GM12878 (cell line): ENCODE results near the gene RYR2. TPM values are rescaled to one million over a fixed set of nuclear protein-coding genes. Genes with fewer than 3 reads are reported as not detected.

Source experiments
- ATAC-seq: fragments of 200-7000 bp; cut with Tn5 transposase; 3 replicates; pipeline ENCODE4 v1.9.1; 2020; ENCODE audit warnings: mild to moderate bottlenecking, moderate library complexity
- BruUV-seq: library from RNA; stranded (reverse); fragments of 400-500 nt; replicated peaks from 2 replicates; lab custom pipeline; 2021; lab: Mats Ljungman, UMichigan
- CTCF ChIA-PET: fragments of 300-600 bp; sonication (Branson Sonifier 250); formaldehyde crosslinking; extraction: SDS; loops from one replicate; lab custom pipeline; 2021; ENCODE audit warnings: inconsistent platforms; lab: Yijun Ruan, JAX
- POLR2A ChIA-PET: fragments of 350-600 bp; formaldehyde crosslinking; extraction: SDS; loops from one replicate; lab custom pipeline; 2021; ENCODE audit warnings: inconsistent platforms; lab: Charles Lee
- RAD21 ChIA-PET: fragments of 300-600 bp; sonication (Branson Sonifier 250); formaldehyde crosslinking; loops from one replicate; lab custom pipeline; 2023; ENCODE audit warnings: antibody characterized with exemption; ENCODE audit not compliant: unreplicated experiment; lab: Charles Lee
- SMC1A ChIA-PET: fragments of 300-600 bp; sonication (Branson Sonifier 250); formaldehyde crosslinking; loops from one replicate; lab custom pipeline; 2023; ENCODE audit not compliant: unreplicated experiment, uncharacterized antibody; lab: Charles Lee
- DNase-seq: peaks from one replicate; pipeline ENCODE4 v3.0.0-alpha.2; 2011; ENCODE audit warnings: low read depth, low spot score
- FAIRE-seq: peaks from 3 replicates; lab custom pipeline; 2011; peaks lifted over from hg19 to GRCh38; lab: Jason Lieb, UNC
- H2AFZ ChIP-seq: 2 replicates; pipeline ENCODE4 v1.6.0; 2011; ENCODE audit warnings: low read depth, low read length, control low read depth; ENCODE audit not compliant: control insufficient read depth
- H3K27ac ChIP-seq: 2 replicates; pipeline ENCODE4 v1.5.1; 2011; ENCODE audit warnings: control low read depth; ENCODE audit not compliant: control insufficient read depth, insufficient read depth
- H3K27me3 ChIP-seq, 2 experiments: replicated peaks in 1 of 2; 2 replicates each; pipeline versions ENCODE4 v1.6.0 to v1.6.1; 2011; ENCODE audit warnings: low read length in 1 of 2; ENCODE audit not compliant: control insufficient read depth in 2 of 2, insufficient read depth in 2 of 2
- H3K36me3 ChIP-seq, 2 experiments: 2 replicates each; pipeline ENCODE4 v1.5.1; 2011; ENCODE audit warnings: low read length in 1 of 2; ENCODE audit not compliant: control insufficient read depth in 2 of 2, insufficient read depth in 2 of 2
- H3K4me1 ChIP-seq: 2 replicates; pipeline ENCODE4 v1.6.1; 2011; ENCODE audit warnings: mild to moderate bottlenecking, low read length, moderate library complexity, mixed read lengths; ENCODE audit not compliant: control insufficient read depth, insufficient read depth
- H3K4me2 ChIP-seq: 2 replicates; pipeline ENCODE4 v1.6.0; 2011; ENCODE audit warnings: control low read depth; ENCODE audit not compliant: control insufficient read depth, insufficient read depth
- H3K4me3 ChIP-seq: fragments of 200-600 bp; sonication (generic); 2 replicates; pipeline ENCODE4 v1.5.1; 2016
- H3K79me2 ChIP-seq: 2 replicates; pipeline ENCODE4 v1.6.0; 2011; ENCODE audit warnings: low read length; ENCODE audit not compliant: control insufficient read depth, insufficient read depth
- H3K9ac ChIP-seq: 2 replicates; pipeline ENCODE4 v1.8.0; 2011; ENCODE audit warnings: low read length, control low read depth, mixed read lengths; ENCODE audit not compliant: control insufficient read depth, insufficient read depth
- H3K9me3 ChIP-seq: replicated peaks from 3 replicates; pipeline ENCODE4 v1.5.1; 2011; ENCODE audit warnings: mild to moderate bottlenecking, low read length; ENCODE audit not compliant: control insufficient read depth, insufficient read depth
- H4K20me1 ChIP-seq: 2 replicates; pipeline ENCODE4 v1.6.0; 2011; ENCODE audit not compliant: control insufficient read depth, insufficient read depth
- CBFB ChIP-seq: IDR thresholded peaks from 2 replicates; pipeline ENCODE4 v1.6.1; 2016; ENCODE audit warnings: antibody characterized with exemption, low read depth
- CEBPZ ChIP-seq: fragments of 150-350 bp; IDR thresholded peaks from 2 replicates; pipeline ENCODE4 v1.6.1; 2016; ENCODE audit warnings: low read depth, low read length
- ESRRA ChIP-seq: IDR thresholded peaks from 2 replicates; pipeline ENCODE4 v1.6.1; 2012; ENCODE audit warnings: mild to moderate bottlenecking, low read length, improper control_type of control experiment
- GATAD2B ChIP-seq: fragments of 450-650 bp; conservative IDR thresholded peaks from 2 replicates; pipeline ENCODE4 v1.6.1; 2017; ENCODE audit warnings: low read depth, mild to moderate bottlenecking, moderate library complexity
- IRF3 ChIP-seq: fragments of 450-650 bp; IDR thresholded peaks from 2 replicates; pipeline ENCODE4 v1.6.1; 2014; ENCODE audit warnings: mild to moderate bottlenecking
- MAX ChIP-seq: IDR thresholded peaks from 2 replicates; pipeline ENCODE4 v1.6.1; 2012; ENCODE audit warnings: low read depth, low read length, improper control_type of control experiment
- NFXL1 ChIP-seq: fragments of 450-650 bp; IDR thresholded peaks from 2 replicates; pipeline ENCODE4 v1.6.1; 2017; ENCODE audit warnings: antibody characterized with exemption, mild to moderate bottlenecking, borderline replicate concordance
- NR2C2 ChIP-seq: IDR thresholded peaks from 2 replicates; pipeline ENCODE4 v1.6.1; 2011; ENCODE audit warnings: borderline replicate concordance, low read depth; ENCODE audit not compliant: control insufficient read depth, insufficient read length
- PBX3 ChIP-seq: IDR thresholded peaks from 2 replicates; pipeline ENCODE4 v1.6.1; 2011; ENCODE audit warnings: mild to moderate bottlenecking, low read depth, low read length, moderate library complexity; ENCODE audit not compliant: insufficient replicate concordance
- RAD21 ChIP-seq: IDR thresholded peaks from 2 replicates; pipeline ENCODE4 v1.6.1; 2011; ENCODE audit warnings: mild to moderate bottlenecking, low read depth, low read length, moderate library complexity; ENCODE audit not compliant: insufficient read depth
- RB1 ChIP-seq: fragments of 450-650 bp; formaldehyde crosslinking; IDR thresholded peaks from 2 replicates; pipeline ENCODE4 v1.6.1; 2017; ENCODE audit warnings: mild to moderate bottlenecking, borderline replicate concordance
- SREBF2 ChIP-seq: IDR thresholded peaks from 2 replicates; pipeline ENCODE4 v1.6.1; 2012; ENCODE audit warnings: mild to moderate bottlenecking, low read length
- ZBTB4 ChIP-seq: fragments of 450-650 bp; formaldehyde crosslinking; IDR thresholded peaks from 2 replicates; pipeline ENCODE4 v1.4.0; 2022; ENCODE audit warnings: mild to moderate bottlenecking, moderate library complexity
- WGBS: methylation state at CpG from one replicate; pipeline ENCODE4 v1.1.6; 2016; ENCODE audit warnings: low lambda C conversion rate; ENCODE audit not compliant: insufficient replicate concordance, insufficient coverage; ENCODE audit errors: missing lambda C conversion rate; 5-methylcytosine and 5-hydroxymethylcytosine counted together
- in situ Hi-C: fragments of 300-500 bp; cut with MboI; formaldehyde crosslinking; loops from 9 replicates; pipeline ENCODE4 v1.14.3; 2018; ENCODE audit warnings: mixed read lengths
- intact Hi-C: fragments of 100-400 bp; cut with micrococcal nuclease; formaldehyde crosslinking; loops from one replicate; pipeline ENCODE4 v1.14.2; 2022; ENCODE audit not compliant: unreplicated experiment
- polyA plus RNA-seq, 11 experiments: library from polyadenylated mRNA; depleted of rRNA in 4 of 11; unstranded in 6 of 11; stranded (reverse) in 5 of 11; fragments of >200 nt; fragmentation: Nextera tagmentation in 4 of 11; fragmentation: Illumina TruSeq in 1 of 11; extraction: Ambion mirVana in 4 of 11; extraction: Trizol in 1 of 11; gene quantifications; 1 replicate in 1 of 11; 2 replicates in 10 of 11; pipeline versions ENCODE4 v1.2.1 to v1.2.3, GENCODE V29; 2011 to 2016; ENCODE audit warnings: inconsistent platforms in 2 of 11, missing spikeins in 2 of 11, low read depth in 1 of 11
- total RNA-seq, 4 experiments: library from RNA; depleted of rRNA in 3 of 4; stranded (reverse); fragments of >200 nt in 3 of 4; fragmentation: Illumina TruSeq in 1 of 4; extraction: Trizol in 1 of 4; gene quantifications; 2 replicates each; pipeline versions ENCODE4 v1.2.1 to v1.2.3, GENCODE V29; 2013 to 2021

The RYR2 gene
- total and polyA plus RNA-seq, 10 of the 15 experiments (the other 5 are each of a cell fraction or from before 2014, with no cell fraction given) = 0.01 to 0.04 TPM; not detected in 8

- no peaks in the 10 kb centered on the region for H3K9me3 ChIP-seq
- H3K36me3 ChIP-seq = no peaks in the 10 kb centered on the region
- no peak overlapping the region for H3K4me2 ChIP-seq
- no peak overlapping the region for H3K9ac ChIP-seq
- no peaks in the 10 kb centered on the region for H4K20me1 ChIP-seq
- ChIA-PET CTCF (no interaction called here), RAD21 (no interaction called here), POLR2A (no interaction called here), SMC1A (no interaction called here)
- H3K27me3 ChIP-seq = no peaks in the 10 kb centered on the region
- BruUV-seq = no TSS peak
- 36% methylated on average over 1 of the region's 1 CpG for WGBS
- intact Hi-C loops (no loop called here), in situ Hi-C loops (no loop called here)
- H3K79me2 ChIP-seq = no peaks in the 10 kb centered on the region
- no peak for FAIRE-seq
- no peaks in the 10 kb centered on the region for H3K4me1 ChIP-seq
- H3K4me3 ChIP-seq = no peak overlapping the region
- no peak overlapping the region for H2AFZ ChIP-seq
- no peak for ATAC-seq
- no peak for DNase-seq
- H3K27ac ChIP-seq = no peak overlapping the region
- TF ChIP-seq IRF3 (no peak), ZBTB4 (CRISPR knock-in tag) (no peak), NFXL1 (no peak), ESRRA (no peak), RAD21 (no peak), MAX (no peak), SREBF2 (no peak), NR2C2 (no peak), GATAD2B (no peak), CEBPZ (no peak), RB1 (no peak), PBX3 (no peak), CBFB (no peak)
These were observed 688.9 kb downstream of the RYR2 start for GRCh38 chr1:237730826-237731350.
